Karpas-422 (cell line): ENCODE data around the gene PLXNA4. TPM values are rescaled to one million over a fixed set of nuclear protein-coding genes. Genes with fewer than 3 reads are reported as not detected.

ENCODE experiments used
- DNase-seq: peaks from one replicate; pipeline ENCODE4 v3.0.0-alpha.2; 2015
- H2AFZ ChIP-seq: fragments of 200-600 bp; sonication (generic); 2 replicates; pipeline ENCODE4 v1.6.1; 2014; ENCODE audit warnings: antibody characterized with exemption, low read length, mixed read lengths
- H3K27ac ChIP-seq: fragments of 200-600 bp; sonication (generic); 2 replicates; pipeline ENCODE4 v1.5.1; 2014; ENCODE audit warnings: mild to moderate bottlenecking, low read length, moderate library complexity
- H3K27me3 ChIP-seq: fragments of 200-600 bp; sonication (generic); 2 replicates; pipeline ENCODE4 v1.6.1; 2014; ENCODE audit warnings: low read length, mixed read lengths
- H3K36me3 ChIP-seq: fragments of 200-600 bp; sonication (generic); 2 replicates; pipeline ENCODE4 v1.6.1; 2014; ENCODE audit warnings: low read length, mixed read lengths; ENCODE audit not compliant: insufficient read depth
- H3K4me1 ChIP-seq: fragments of 200-600 bp; sonication (generic); 2 replicates; pipeline ENCODE4 v1.6.1; 2014; ENCODE audit warnings: mild to moderate bottlenecking, low read length, mixed read lengths
- H3K4me2 ChIP-seq: fragments of 200-600 bp; sonication (generic); 2 replicates; pipeline ENCODE4 v1.6.1; 2014; ENCODE audit warnings: low read length, low read depth, mild to moderate bottlenecking; ENCODE audit not compliant: poor library complexity, severe bottlenecking
- H3K4me3 ChIP-seq: fragments of 200-600 bp; sonication (generic); 2 replicates; pipeline ENCODE4 v1.5.1; 2014; ENCODE audit warnings: mild to moderate bottlenecking, antibody characterized with exemption, low read length, mixed read lengths
- H3K79me2 ChIP-seq: fragments of 200-600 bp; sonication (generic); 2 replicates; pipeline ENCODE4 v1.6.1; 2014; ENCODE audit warnings: mild to moderate bottlenecking, low read length, mixed read lengths
- H3K9ac ChIP-seq: fragments of 200-600 bp; sonication (generic); 2 replicates; pipeline ENCODE4 v1.6.0; 2014; ENCODE audit warnings: low read length
- H3K9me2 ChIP-seq: fragments of 200-600 bp; sonication (generic), shearing (Covaris generic); replicated peaks from 2 replicates; pipeline ENCODE4 v1.6.0; 2014; ENCODE audit warnings: mild to moderate bottlenecking, low read length, moderate library complexity; ENCODE audit not compliant: insufficient read depth
- H3K9me3 ChIP-seq: fragments of 300-700, 200-600 bp; sonication (generic); 2 replicates; pipeline ENCODE4 v1.6.1; 2014; ENCODE audit warnings: low read length, mixed read lengths
- H4K20me1 ChIP-seq: fragments of 200-600 bp; sonication (generic); 2 replicates; pipeline ENCODE4 v1.6.1; 2014; ENCODE audit warnings: mild to moderate bottlenecking, antibody characterized with exemption, low read length, low read depth; ENCODE audit not compliant: insufficient read depth
- total RNA-seq: library from RNA; depleted of rRNA; stranded (reverse); fragments of >200 nt; shearing (Covaris generic); gene quantifications from 2 replicates; pipeline ENCODE4 v1.2.3, GENCODE V29; 2014; ENCODE audit warnings: low replicate concordance

PLXNA4 gene
- total RNA-seq, 1 experiment from 2014 or later, result 0.48 TPM

DNA sequence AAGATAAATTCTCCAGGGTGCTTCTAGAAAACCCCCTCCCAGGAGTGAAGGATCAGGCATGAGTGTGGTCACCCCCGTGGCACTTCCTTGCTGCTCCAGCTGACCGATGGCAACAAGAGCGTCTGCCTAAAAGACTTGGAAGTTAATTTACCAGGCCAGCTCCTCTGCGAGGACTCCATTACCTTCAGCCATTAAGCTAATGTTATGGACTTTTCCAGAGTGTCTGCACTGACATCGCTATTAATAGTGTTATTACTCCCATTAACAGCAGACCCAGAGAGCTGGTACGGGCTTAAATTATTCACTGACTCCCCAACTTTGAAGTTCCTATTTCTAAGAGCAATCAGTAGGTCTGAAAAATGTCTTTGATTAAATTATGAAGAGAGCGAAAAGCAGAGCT is 345.8 kb downstream of the PLXNA4 start:
- Histone ChIP-seq H3K9me2 (no peaks in the 10 kb centered on the region), H2AFZ (no peak overlapping the region), H3K4me2 (no peak overlapping the region), H3K27me3 (no peaks in the 10 kb centered on the region), H3K9me3 (no peaks in the 10 kb centered on the region), H3K9ac (no peak overlapping the region), H3K4me1 (no peaks in the 10 kb centered on the region), H4K20me1 (no peaks in the 10 kb centered on the region), H3K27ac (no peak overlapping the region), H3K36me3 (no peaks in the 10 kb centered on the region), H3K79me2 (no peaks in the 10 kb centered on the region), H3K4me3 (no peak overlapping the region)
- DNase-seq, result no peak

DNA sequence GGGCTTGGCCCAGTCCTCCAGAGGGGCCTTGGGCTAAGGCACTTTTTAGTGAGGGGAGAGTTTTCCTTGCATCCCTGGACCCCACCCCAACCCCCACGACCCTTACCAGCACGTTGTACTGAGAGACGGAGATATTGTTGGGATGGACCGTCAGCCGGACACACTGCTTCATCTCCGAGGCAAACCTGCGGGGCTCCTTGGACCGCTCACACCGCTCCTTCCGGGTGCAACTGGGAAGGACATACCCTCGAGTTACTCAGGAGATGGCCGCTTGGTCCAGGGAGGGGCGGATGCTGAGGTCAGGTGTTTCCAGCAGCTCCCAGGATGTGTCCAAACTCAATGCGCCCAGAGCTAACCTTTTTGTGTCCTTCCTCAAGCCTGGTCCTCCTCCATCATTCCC is 348.0 kb downstream of the PLXNA4 start:
- H3K4me3 ChIP-seq, result no peak overlapping the region
- H3K9me2 ChIP-seq, result no peaks in the 10 kb centered on the region
- H3K36me3 ChIP-seq, result no peaks in the 10 kb centered on the region
- H3K4me1 ChIP-seq, result peaks cover 7% of the 10 kb centered on the region
- no peaks in the 10 kb centered on the region for H4K20me1 ChIP-seq
- H3K79me2 ChIP-seq, result no peaks in the 10 kb centered on the region
- H3K9ac ChIP-seq, result no peak overlapping the region
- no peak overlapping the region for H2AFZ ChIP-seq
- no peak overlapping the region for H3K4me2 ChIP-seq
- DNase-seq, result no peak
- H3K27ac ChIP-seq, result no peak overlapping the region
- H3K27me3 ChIP-seq, result no peaks in the 10 kb centered on the region
- H3K9me3 ChIP-seq, result no peaks in the 10 kb centered on the region

DNA sequence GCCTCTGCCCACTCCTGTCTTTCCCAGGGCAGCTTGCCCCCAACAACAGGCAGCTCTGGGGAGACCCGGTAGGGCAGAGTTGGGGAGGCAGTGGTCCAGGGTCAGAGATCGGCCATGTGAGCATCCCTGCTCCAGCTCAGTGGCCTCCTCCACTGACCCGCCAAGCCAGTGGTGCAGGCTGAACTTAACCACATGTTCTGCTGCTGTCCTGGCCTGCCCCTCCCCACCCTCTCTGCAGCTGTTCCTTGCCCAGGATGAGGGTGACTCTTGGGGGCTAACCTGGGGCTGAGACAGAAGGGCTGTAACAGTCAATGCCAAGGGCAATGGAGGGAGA is 349.3 kb downstream of the PLXNA4 start:
- Histone ChIP-seq H3K4me3 (no peak overlapping the region), H3K9ac (no peak overlapping the region), H2AFZ (no peak overlapping the region), H3K79me2 (no peaks in the 10 kb centered on the region), H3K9me2 (no peaks in the 10 kb centered on the region), H3K9me3 (no peaks in the 10 kb centered on the region), H3K36me3 (no peaks in the 10 kb centered on the region), H3K27ac (no peak overlapping the region), H3K27me3 (no peaks in the 10 kb centered on the region), H3K4me1 (peaks cover 7% of the 10 kb centered on the region), H4K20me1 (no peaks in the 10 kb centered on the region), H3K4me2 (no peak overlapping the region)
- no peak for DNase-seq

DNA sequence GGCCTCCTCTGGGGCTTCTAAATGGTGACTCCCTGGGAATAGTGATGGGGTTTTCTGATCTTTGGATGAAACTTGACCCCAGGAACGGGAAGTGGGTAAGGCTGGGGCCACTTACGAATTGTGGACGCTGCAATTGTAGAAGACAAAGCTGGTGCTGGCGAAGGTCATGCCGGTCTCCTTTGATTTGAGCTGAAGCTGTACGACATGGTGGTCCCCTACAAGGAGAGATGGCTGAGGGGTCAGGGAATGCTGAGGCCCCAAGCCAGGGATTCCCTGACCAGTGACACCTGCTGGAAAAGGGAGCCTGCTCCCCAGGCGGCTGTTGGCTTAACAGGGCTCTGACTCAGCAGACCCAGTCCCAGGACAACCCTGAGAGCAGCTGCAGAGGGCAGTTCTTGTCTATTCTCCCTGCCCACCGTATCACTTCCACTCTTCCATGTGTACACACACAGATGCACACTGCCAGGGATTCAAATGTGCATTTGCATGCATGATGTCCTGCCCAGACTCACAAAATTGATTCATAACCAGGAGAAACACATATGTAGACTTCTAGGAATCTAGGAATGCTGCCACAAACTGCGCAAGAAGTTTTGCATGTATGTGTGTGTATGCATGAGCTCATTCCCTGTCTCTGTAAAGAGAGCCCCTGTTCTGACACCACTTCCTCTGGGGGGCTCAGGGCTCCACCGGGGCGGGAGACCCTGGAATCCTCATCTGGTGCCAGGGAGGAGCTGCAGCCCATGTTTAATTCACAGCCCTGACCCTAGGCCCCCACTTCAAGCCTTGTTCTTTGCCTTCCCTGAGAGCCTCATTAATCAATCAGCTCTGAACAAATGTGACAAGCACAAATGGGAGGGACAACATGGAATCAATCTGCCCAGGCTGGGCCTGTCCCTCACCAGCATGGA is 350.0 kb downstream of the PLXNA4 start:
- Histone ChIP-seq H3K4me2 (no peak overlapping the region), H3K9me2 (no peaks in the 10 kb centered on the region), H2AFZ (no peak overlapping the region), H3K27ac (no peak overlapping the region), H3K4me1 (peaks cover 7% of the 10 kb centered on the region), H4K20me1 (no peaks in the 10 kb centered on the region), H3K27me3 (no peaks in the 10 kb centered on the region), H3K9ac (no peak overlapping the region), H3K36me3 (no peaks in the 10 kb centered on the region), H3K9me3 (no peaks in the 10 kb centered on the region), H3K4me3 (no peak overlapping the region), H3K79me2 (no peaks in the 10 kb centered on the region)
- no peak for DNase-seq

DNA sequence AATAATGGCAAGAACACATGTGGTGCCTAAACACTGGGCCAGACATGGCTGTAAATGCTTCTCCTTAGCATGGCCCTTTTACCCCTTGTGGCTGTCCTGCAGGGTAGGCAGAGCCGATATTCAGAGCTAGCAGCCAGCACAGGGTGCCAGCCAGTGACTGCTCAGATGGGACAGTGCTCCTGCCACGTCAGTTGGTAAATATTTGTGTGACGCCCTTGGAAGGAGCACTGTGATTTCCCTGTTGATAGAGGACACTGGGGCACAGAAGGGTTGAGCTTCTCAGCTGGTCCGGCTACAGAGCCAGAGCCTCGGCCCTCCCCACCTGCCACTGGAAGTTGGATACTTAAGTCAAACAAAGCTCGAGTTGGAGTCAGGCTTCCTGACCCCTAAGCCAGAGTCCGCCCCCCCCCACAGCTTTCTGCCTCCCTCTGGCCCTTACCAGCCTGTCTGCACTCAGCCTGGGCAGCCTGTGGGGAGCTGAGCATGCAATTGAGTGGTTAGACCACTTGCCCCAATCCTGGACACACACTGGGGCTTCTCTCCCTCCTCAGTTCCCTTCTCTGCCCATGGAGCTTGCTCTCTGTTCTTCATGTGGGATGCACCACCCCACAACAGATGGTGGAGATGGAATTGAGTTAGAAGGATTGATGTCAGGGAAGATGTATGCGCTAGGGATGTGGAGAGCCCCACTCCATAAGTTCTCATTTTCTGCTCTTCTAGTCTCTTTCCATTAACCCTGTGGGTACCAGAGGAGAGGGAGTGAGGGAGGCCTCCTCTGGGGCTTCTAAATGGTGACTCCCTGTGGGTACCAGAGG is 350.8 kb downstream of the PLXNA4 start:
- Histone ChIP-seq H3K9me3 (no peaks in the 10 kb centered on the region), H3K9me2 (no peaks in the 10 kb centered on the region), H3K9ac (no peak overlapping the region), H3K4me2 (no peak overlapping the region), H3K79me2 (no peaks in the 10 kb centered on the region), H3K27ac (no peak overlapping the region), H2AFZ (no peak overlapping the region), H3K27me3 (no peaks in the 10 kb centered on the region), H3K4me1 (peaks cover 7% of the 10 kb centered on the region), H3K36me3 (no peaks in the 10 kb centered on the region), H4K20me1 (no peaks in the 10 kb centered on the region), H3K4me3 (no peak overlapping the region)
- DNase-seq, result no peak

DNA sequence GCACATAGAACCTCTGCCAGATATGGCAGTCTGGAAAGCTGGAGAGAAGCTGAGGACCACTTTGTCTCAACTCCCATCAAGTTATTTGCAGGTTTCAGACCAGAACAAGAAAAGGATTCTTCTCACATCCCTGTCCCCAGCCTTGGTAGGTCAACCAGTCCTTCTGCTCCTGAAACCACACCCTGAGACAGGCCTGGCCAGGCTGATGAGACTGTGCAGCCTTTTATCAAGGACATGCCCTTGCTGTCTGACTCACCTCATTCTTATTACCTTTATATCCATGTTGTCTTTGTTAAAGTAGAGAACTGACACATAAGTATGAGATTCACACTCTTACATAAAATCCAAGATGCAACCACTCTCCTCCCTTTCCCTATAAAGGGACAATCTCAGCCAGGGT is 354.9 kb downstream of the PLXNA4 start:
- Histone ChIP-seq H2AFZ (no peak overlapping the region), H3K4me2 (no peak overlapping the region), H3K27ac (no peak overlapping the region), H3K9me2 (no peaks in the 10 kb centered on the region), H3K27me3 (no peaks in the 10 kb centered on the region), H4K20me1 (no peaks in the 10 kb centered on the region), H3K4me3 (no peak overlapping the region), H3K36me3 (no peaks in the 10 kb centered on the region), H3K4me1 (peaks cover 7% of the 10 kb centered on the region), H3K9me3 (no peaks in the 10 kb centered on the region), H3K9ac (no peak overlapping the region), H3K79me2 (no peaks in the 10 kb centered on the region)
- DNase-seq, result no peak

DNA sequence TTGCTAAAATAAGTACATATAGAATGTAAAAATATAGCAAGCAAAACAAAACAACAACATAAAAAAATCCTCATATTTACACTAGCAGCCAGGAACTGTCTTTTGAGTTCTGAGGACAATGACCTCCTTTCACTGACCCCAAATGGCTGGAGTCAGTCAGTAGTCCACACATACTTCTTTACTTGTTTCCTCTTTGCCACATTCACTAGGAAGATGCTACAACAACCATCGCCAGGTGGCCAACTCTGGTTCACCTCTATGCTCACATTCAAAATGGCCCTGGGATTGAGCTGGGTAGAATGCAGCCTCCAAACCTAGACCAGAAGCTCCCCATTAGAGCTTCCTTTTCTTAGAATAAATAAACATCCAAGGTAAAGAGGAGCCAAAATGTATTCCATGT is 356.2 kb downstream of the PLXNA4 start:
- H3K4me1 ChIP-seq, result peaks cover 7% of the 10 kb centered on the region
- H3K79me2 ChIP-seq, result no peaks in the 10 kb centered on the region
- H3K9me2 ChIP-seq, result no peaks in the 10 kb centered on the region
- H3K9ac ChIP-seq, result no peak overlapping the region
- no peak overlapping the region for H3K4me3 ChIP-seq
- no peak overlapping the region for H2AFZ ChIP-seq
- H4K20me1 ChIP-seq, result no peaks in the 10 kb centered on the region
- H3K36me3 ChIP-seq, result no peaks in the 10 kb centered on the region
- H3K27me3 ChIP-seq, result no peaks in the 10 kb centered on the region
- no peaks in the 10 kb centered on the region for H3K9me3 ChIP-seq
- no peak overlapping the region for H3K27ac ChIP-seq
- DNase-seq, result no peak
- no peak overlapping the region for H3K4me2 ChIP-seq

DNA sequence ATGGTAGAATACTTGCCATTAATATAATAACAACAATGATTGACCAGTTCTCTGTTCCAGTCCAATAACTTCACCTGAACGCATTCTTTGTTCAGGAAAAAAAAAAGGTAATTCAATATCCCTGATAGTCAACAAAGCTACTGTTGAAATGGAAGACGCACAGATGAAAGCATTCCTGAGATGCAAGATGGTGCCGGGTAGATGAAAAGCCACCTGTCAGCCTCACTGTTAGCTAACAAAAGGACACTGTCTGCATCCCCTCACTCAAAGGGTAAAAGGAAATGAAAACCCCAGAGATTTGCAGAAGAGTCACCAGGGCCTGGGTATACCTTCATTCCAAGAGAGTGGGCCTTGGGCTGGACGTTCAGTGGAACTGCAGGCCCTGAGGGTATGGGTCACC is 357.4 kb downstream of the PLXNA4 start:
- no peaks in the 10 kb centered on the region for H3K36me3 ChIP-seq
- no peaks in the 10 kb centered on the region for H3K27me3 ChIP-seq
- no peaks in the 10 kb centered on the region for H3K79me2 ChIP-seq
- H3K9ac ChIP-seq, result no peak overlapping the region
- H3K4me1 ChIP-seq, result peaks cover 3% of the 10 kb centered on the region
- H3K4me2 ChIP-seq, result no peak overlapping the region
- DNase-seq, result no peak
- H3K9me3 ChIP-seq, result no peaks in the 10 kb centered on the region
- H2AFZ ChIP-seq, result no peak overlapping the region
- H4K20me1 ChIP-seq, result no peaks in the 10 kb centered on the region
- no peak overlapping the region for H3K4me3 ChIP-seq
- no peaks in the 10 kb centered on the region for H3K9me2 ChIP-seq
- no peak overlapping the region for H3K27ac ChIP-seq
